ENCODE data around the gene ESM1.

ESM1 gene

GRCh38 chr5:54946306-54946819 is 39.0 kb downstream of the ESM1 start:
- no peaks in the 10 kb centered on the region for H3K36me3 ChIP-seq (ENCODE audit: control insufficient read depth, insufficient read depth, low read length)
- no peak overlapping the region for H3K27ac ChIP-seq (ENCODE audit: low read depth, low read length)
- no peak overlapping the region for H3K4me3 ChIP-seq (ENCODE audit: low read depth, low read length)
- no peaks in the 10 kb centered on the region; the same call in 1 of the 2 replicates for H3K4me1 ChIP-seq (ENCODE audit: control insufficient read depth, insufficient read depth, low read length)
- no peaks in the 10 kb centered on the region for H3K27me3 ChIP-seq (ENCODE audit: control insufficient read depth, insufficient read depth, low read length)
- no peaks in the 10 kb centered on the region for H3K9me3 ChIP-seq (ENCODE audit: control insufficient read depth, insufficient read depth, low read depth, low read length)
- H3K9ac ChIP-seq (ENCODE audit: low read length): no peak overlapping the region

GRCh38 chr5:54944364-54944763 is 41.0 kb downstream of the ESM1 start:
- H3K27ac ChIP-seq (ENCODE audit: low read depth, low read length): no peak overlapping the region
- H3K27me3 ChIP-seq (ENCODE audit: control insufficient read depth, insufficient read depth, low read length): no peaks in the 10 kb centered on the region
- H3K4me3 ChIP-seq (ENCODE audit: low read depth, low read length): no peak overlapping the region
- H3K9me3 ChIP-seq (ENCODE audit: control insufficient read depth, insufficient read depth, low read depth, low read length): no peaks in the 10 kb centered on the region
- peaks cover 6% of the 10 kb centered on the region; the same call in 1 of the 2 replicates for H3K4me1 ChIP-seq (ENCODE audit: control insufficient read depth, insufficient read depth, low read length)
- H3K9ac ChIP-seq (ENCODE audit: low read length): no peak overlapping the region
- no peaks in the 10 kb centered on the region for H3K36me3 ChIP-seq (ENCODE audit: control insufficient read depth, insufficient read depth, low read length)

GRCh38 chr5:54942064-54942778 is 43.2 kb downstream of the ESM1 start:
- Histone ChIP-seq H3K4me3 (ENCODE audit: low read depth, low read length) (no peak overlapping the region), H3K9ac (ENCODE audit: low read length) (no peak overlapping the region), H3K27me3 (ENCODE audit: control insufficient read depth, insufficient read depth, low read length) (no peaks in the 10 kb centered on the region), H3K4me1 (ENCODE audit: control insufficient read depth, insufficient read depth, low read length) (peaks cover 6% of the 10 kb centered on the region; the same call in 1 of the 2 replicates), H3K36me3 (ENCODE audit: control insufficient read depth, insufficient read depth, low read length) (no peaks in the 10 kb centered on the region), H3K9me3 (ENCODE audit: control insufficient read depth, insufficient read depth, low read depth, low read length) (no peaks in the 10 kb centered on the region), H3K27ac (ENCODE audit: low read depth, low read length) (no peak overlapping the region)

- Histone ChIP-seq H3K36me3 (ENCODE audit: control insufficient read depth, insufficient read depth, low read length) (no peaks in the 10 kb centered on the region), H3K9ac (ENCODE audit: low read length) (no peak overlapping the region), H3K4me1 (ENCODE audit: control insufficient read depth, insufficient read depth, low read length) (peaks cover 18% of the 10 kb centered on the region; the same call in 1 of the 2 replicates), H3K4me3 (ENCODE audit: low read depth, low read length) (no peak overlapping the region), H3K9me3 (ENCODE audit: control insufficient read depth, insufficient read depth, low read depth, low read length) (no peaks in the 10 kb centered on the region), H3K27ac (ENCODE audit: low read depth, low read length) (no peak overlapping the region), H3K27me3 (ENCODE audit: control insufficient read depth, insufficient read depth, low read length) (no peaks in the 10 kb centered on the region)
Measured at GRCh38 chr5:54936201-54936600, 49.2 kb downstream of the ESM1 start.

GRCh38 chr5:54932789-54933188 is 52.6 kb downstream of the ESM1 start:
- no peaks in the 10 kb centered on the region for H3K27me3 ChIP-seq (ENCODE audit: control insufficient read depth, insufficient read depth, low read length)
- no peak overlapping the region for H3K27ac ChIP-seq (ENCODE audit: low read depth, low read length)
- H3K9ac ChIP-seq (ENCODE audit: low read length): no peak overlapping the region
- no peaks in the 10 kb centered on the region for H3K36me3 ChIP-seq (ENCODE audit: control insufficient read depth, insufficient read depth, low read length)
- H3K4me3 ChIP-seq (ENCODE audit: low read depth, low read length): no peak overlapping the region
- H3K4me1 ChIP-seq (ENCODE audit: control insufficient read depth, insufficient read depth, low read length): peaks cover 13% of the 10 kb centered on the region; the same call in 1 of the 2 replicates
- no peaks in the 10 kb centered on the region for H3K9me3 ChIP-seq (ENCODE audit: control insufficient read depth, insufficient read depth, low read depth, low read length)

GRCh38 chr5:54930736-54931135 is 54.7 kb downstream of the ESM1 start:
- no peaks in the 10 kb centered on the region for H3K9me3 ChIP-seq (ENCODE audit: control insufficient read depth, insufficient read depth, low read depth, low read length)
- no peak overlapping the region for H3K4me3 ChIP-seq (ENCODE audit: low read depth, low read length)
- no peaks in the 10 kb centered on the region for H3K27me3 ChIP-seq (ENCODE audit: control insufficient read depth, insufficient read depth, low read length)
- 0 out of 2 replicates have a peak, but pooled peaks cover 6% of the 10 kb centered on the region for H3K4me1 ChIP-seq (ENCODE audit: control insufficient read depth, insufficient read depth, low read length)
- H3K27ac ChIP-seq (ENCODE audit: low read depth, low read length): no peak overlapping the region
- no peak overlapping the region for H3K9ac ChIP-seq (ENCODE audit: low read length)
- no peaks in the 10 kb centered on the region for H3K36me3 ChIP-seq (ENCODE audit: control insufficient read depth, insufficient read depth, low read length)

All from HUES6 (cell line).